22Rv1 (cell line): Measurements from ENCODE around the gene ACAN.

Experiments
- ZFX ChIP-seq: fragments of 450-650 bp; IDR thresholded peaks from 2 replicates; pipeline ENCODE4 v1.6.1; 2017; ENCODE audit warnings: antibody characterized with exemption, borderline replicate concordance
- TF ChIP-seq, protein P1 (sequence below): fragments of 450-650 bp; IDR thresholded peaks from 2 replicates; pipeline ENCODE4 v1.5.1; 2017; ENCODE audit warnings: mild to moderate bottlenecking

DNA sequence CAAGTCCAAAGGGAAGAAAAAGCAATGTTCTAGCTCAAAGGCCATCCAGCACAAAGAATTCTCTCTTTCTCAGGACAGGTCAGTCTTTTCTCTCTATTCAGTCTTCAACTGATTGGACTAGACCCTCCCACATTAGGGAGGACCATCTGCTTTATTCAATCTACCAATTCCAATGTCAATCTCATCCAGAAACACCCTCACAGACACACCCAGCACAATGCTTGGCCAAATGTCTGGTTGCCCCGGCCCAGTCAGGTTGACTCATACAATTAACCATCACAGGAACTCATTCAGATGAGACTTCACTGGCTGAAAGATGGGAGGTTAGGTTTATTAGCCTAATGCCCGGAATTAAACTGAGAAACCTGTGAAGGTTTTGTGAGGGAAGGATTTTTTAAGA is 32.4 kb downstream of the ACAN start:
- TF ChIP-seq, protein P1, sequence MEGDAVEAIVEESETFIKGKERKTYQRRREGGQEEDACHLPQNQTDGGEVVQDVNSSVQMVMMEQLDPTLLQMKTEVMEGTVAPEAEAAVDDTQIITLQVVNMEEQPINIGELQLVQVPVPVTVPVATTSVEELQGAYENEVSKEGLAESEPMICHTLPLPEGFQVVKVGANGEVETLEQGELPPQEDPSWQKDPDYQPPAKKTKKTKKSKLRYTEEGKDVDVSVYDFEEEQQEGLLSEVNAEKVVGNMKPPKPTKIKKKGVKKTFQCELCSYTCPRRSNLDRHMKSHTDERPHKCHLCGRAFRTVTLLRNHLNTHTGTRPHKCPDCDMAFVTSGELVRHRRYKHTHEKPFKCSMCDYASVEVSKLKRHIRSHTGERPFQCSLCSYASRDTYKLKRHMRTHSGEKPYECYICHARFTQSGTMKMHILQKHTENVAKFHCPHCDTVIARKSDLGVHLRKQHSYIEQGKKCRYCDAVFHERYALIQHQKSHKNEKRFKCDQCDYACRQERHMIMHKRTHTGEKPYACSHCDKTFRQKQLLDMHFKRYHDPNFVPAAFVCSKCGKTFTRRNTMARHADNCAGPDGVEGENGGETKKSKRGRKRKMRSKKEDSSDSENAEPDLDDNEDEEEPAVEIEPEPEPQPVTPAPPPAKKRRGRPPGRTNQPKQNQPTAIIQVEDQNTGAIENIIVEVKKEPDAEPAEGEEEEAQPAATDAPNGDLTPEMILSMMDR = no peak
- TF ChIP-seq ZFX = no peak
